Body of pancreas (tissue), 4 donors: ENCODE data around the gene SLX4.

Experiments
- POLR2A ChIP-seq, 3 donors: fragments of 450-650 bp; IDR thresholded peaks; one replicate each; pipeline ENCODE4 v1.6.1; 2016; ENCODE audit warnings: antibody characterized with exemption in 3 of 3, mild to moderate bottlenecking in 2 of 3
- TF ChIP-seq, protein P1 (sequence below), 7 experiments: fragments of 450-650 bp in 4 of 7; fragments of 200-600 bp in 3 of 7; sonication (generic) in 3 of 7; IDR thresholded peaks; one replicate each; pipeline ENCODE4 v1.5.1; 2016 to 2019; ENCODE audit warnings: antibody characterized with exemption in 7 of 7

DNA sequence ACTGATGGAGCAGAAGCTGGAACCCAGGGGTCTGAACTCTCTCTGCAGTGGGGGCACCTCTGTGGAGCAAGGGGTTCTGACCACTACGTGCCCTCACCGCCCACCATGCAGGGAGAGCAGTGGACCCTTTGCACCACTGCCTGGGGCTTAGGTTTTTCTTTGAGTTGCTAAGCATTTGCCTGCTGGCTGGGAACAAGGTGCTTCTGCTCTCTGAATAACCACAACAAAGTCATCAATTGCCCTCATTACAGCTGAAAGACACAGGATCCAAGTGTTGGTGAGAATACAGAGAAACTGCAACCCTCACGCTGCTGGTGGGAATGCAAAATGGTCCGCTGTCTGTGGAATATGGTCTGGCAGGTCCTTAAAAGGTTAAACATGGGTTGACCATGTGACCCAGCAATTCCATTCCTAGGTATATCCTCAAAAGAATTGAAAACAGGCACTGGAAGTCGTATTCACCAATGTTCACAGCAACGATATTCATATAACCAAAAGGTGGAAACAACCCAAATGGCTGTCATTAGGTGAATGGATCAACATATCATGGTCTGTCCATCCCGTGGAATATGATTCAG is 57.0 kb downstream of the SLX4 start:
- TF ChIP-seq, protein P1, sequence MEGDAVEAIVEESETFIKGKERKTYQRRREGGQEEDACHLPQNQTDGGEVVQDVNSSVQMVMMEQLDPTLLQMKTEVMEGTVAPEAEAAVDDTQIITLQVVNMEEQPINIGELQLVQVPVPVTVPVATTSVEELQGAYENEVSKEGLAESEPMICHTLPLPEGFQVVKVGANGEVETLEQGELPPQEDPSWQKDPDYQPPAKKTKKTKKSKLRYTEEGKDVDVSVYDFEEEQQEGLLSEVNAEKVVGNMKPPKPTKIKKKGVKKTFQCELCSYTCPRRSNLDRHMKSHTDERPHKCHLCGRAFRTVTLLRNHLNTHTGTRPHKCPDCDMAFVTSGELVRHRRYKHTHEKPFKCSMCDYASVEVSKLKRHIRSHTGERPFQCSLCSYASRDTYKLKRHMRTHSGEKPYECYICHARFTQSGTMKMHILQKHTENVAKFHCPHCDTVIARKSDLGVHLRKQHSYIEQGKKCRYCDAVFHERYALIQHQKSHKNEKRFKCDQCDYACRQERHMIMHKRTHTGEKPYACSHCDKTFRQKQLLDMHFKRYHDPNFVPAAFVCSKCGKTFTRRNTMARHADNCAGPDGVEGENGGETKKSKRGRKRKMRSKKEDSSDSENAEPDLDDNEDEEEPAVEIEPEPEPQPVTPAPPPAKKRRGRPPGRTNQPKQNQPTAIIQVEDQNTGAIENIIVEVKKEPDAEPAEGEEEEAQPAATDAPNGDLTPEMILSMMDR (IDR thresholded peaks at IDR 0.05), result no peak
- TF ChIP-seq POLR2A (IDR thresholded peaks at IDR 0.05), result no peak
